GM23338 (cell line): ENCODE results near the gene SIDT1. TPM values are rescaled to one million over a fixed set of nuclear protein-coding genes. Genes with fewer than 3 reads are reported as not detected.

Experiments
- ATAC-seq: fragments of 200-7000 bp; cut with Tn5 transposase; 3 replicates; pipeline ENCODE4 v1.9.1; 2020
- DNase-seq: peaks from one replicate; pipeline ENCODE4 v3.0.0-alpha.2; 2015; ENCODE audit warnings: low spot score
- H2AFZ ChIP-seq: fragments of 200-600 bp; sonication (generic); 2 replicates; pipeline ENCODE4 v1.8.0; 2016; ENCODE audit warnings: antibody characterized with exemption, mild to moderate bottlenecking, moderate library complexity
- H3F3A ChIP-seq: fragments of 200-600 bp; sonication (generic); replicated peaks from 2 replicates; pipeline ENCODE4 v1.8.0; 2017; ENCODE audit warnings: antibody characterized with exemption, mixed run types, low read depth
- H3K27ac ChIP-seq: fragments of 200-600 bp; sonication (generic); 2 replicates; pipeline ENCODE4 v1.6.1; 2016; ENCODE audit warnings: low read depth
- H3K27me3 ChIP-seq: fragments of 200-600 bp; sonication (generic); 2 replicates; pipeline ENCODE4 v1.8.0; 2016; ENCODE audit warnings: mild to moderate bottlenecking, mixed run types, moderate library complexity; ENCODE audit not compliant: insufficient read depth
- H3K36me3 ChIP-seq: fragments of 200-600 bp; sonication (generic); 2 replicates; pipeline ENCODE4 v1.8.0; 2016; ENCODE audit warnings: mild to moderate bottlenecking; ENCODE audit not compliant: insufficient read depth
- H3K4me1 ChIP-seq: fragments of 200-600 bp; sonication (generic); 2 replicates; pipeline ENCODE4 v1.8.0; 2016; ENCODE audit warnings: mild to moderate bottlenecking, moderate library complexity; ENCODE audit not compliant: insufficient read depth
- H3K4me2 ChIP-seq: fragments of 200-600 bp; sonication (generic); 2 replicates; pipeline ENCODE4 v1.7.1; 2017; ENCODE audit warnings: mixed run types
- H3K4me3 ChIP-seq: fragments of 200-600 bp; sonication (generic); 2 replicates; pipeline ENCODE4 v1.6.1; 2016; ENCODE audit warnings: mixed run types
- H3K79me2 ChIP-seq: fragments of 200-600 bp; sonication (generic); replicated peaks from 2 replicates; pipeline ENCODE4 v1.8.0; 2017; ENCODE audit warnings: mild to moderate bottlenecking; ENCODE audit not compliant: insufficient read depth
- H3K9me2 ChIP-seq: fragments of 200-600 bp; sonication (generic); 2 replicates; pipeline ENCODE4 v1.8.0; 2017; ENCODE audit not compliant: insufficient read depth
- H4K20me1 ChIP-seq: fragments of 200-600 bp; sonication (generic); replicated peaks from 2 replicates; pipeline ENCODE4 v1.8.0; 2017; ENCODE audit warnings: mild to moderate bottlenecking; ENCODE audit not compliant: insufficient read depth
- H3K27ac Mint-ChIP-seq: 2 replicates; pipeline ENCODE4 v1.8.0; 2020; ENCODE audit warnings: inconsistent platforms, mild to moderate bottlenecking, moderate library complexity, mixed read lengths
- H3K27me3 Mint-ChIP-seq: 3 replicates; pipeline ENCODE4 v1.8.0; 2022; ENCODE audit warnings: low read depth, mild to moderate bottlenecking, moderate library complexity, mixed read lengths, inconsistent platforms; ENCODE audit not compliant: insufficient read depth, poor library complexity
- H3K36me3 Mint-ChIP-seq: 3 replicates; pipeline ENCODE4 v1.8.0; 2021; ENCODE audit warnings: low read depth, mild to moderate bottlenecking, inconsistent platforms, moderate library complexity, mixed read lengths
- H3K4me1 Mint-ChIP-seq: 3 replicates; pipeline ENCODE4 v1.8.0; 2020; ENCODE audit warnings: mild to moderate bottlenecking, inconsistent platforms, mixed read lengths
- H3K4me3 Mint-ChIP-seq: 3 replicates; pipeline ENCODE4 v1.8.0; 2021; ENCODE audit warnings: moderate library complexity, mild to moderate bottlenecking, inconsistent platforms, mixed read lengths
- H3K9me3 Mint-ChIP-seq: 3 replicates; pipeline ENCODE4 v1.8.0; 2020; ENCODE audit warnings: moderate library complexity, mild to moderate bottlenecking, inconsistent platforms, mixed read lengths
- CREB1 ChIP-seq: fragments of 250-450 bp; sonication (Bioruptor Pico); IDR thresholded peaks from 2 replicates; pipeline ENCODE4 v1.5.0; 2020; ENCODE audit warnings: low read depth, mild to moderate bottlenecking, moderate library complexity
- EZH2 ChIP-seq: fragments of 200-600 bp; sonication (generic); IDR thresholded peaks from one replicate; pipeline ENCODE4 v1.8.0; 2017; ENCODE audit warnings: antibody characterized with exemption, mild to moderate bottlenecking, low read depth; ENCODE audit not compliant: unreplicated experiment
- EZH2phosphoT487 ChIP-seq: fragments of 200-600 bp; sonication (generic); IDR thresholded peaks from one replicate; pipeline ENCODE4 v1.8.1; 2018; ENCODE audit warnings: antibody characterized with exemption; ENCODE audit not compliant: unreplicated experiment
- NANOG ChIP-seq: IDR thresholded peaks from 2 replicates; pipeline ENCODE4 v1.6.1; 2016; ENCODE audit warnings: antibody characterized with exemption, borderline replicate concordance
- POLR2AphosphoS5 ChIP-seq: IDR thresholded peaks from 2 replicates; pipeline ENCODE4 v1.6.1; 2016; ENCODE audit warnings: antibody characterized with exemption, low read depth
- STAT1 ChIP-seq: IDR thresholded peaks from one replicate; pipeline ENCODE4 v1.6.1; 2016; ENCODE audit warnings: antibody characterized with exemption; ENCODE audit not compliant: unreplicated experiment
- ZNF114 ChIP-seq: fragments of 250-450 bp; sonication (Bioruptor Pico); IDR thresholded peaks from 2 replicates; pipeline ENCODE4 v1.5.0; 2020; ENCODE audit warnings: mild to moderate bottlenecking, moderate library complexity
- polyA plus RNA-seq: library from polyadenylated mRNA; unstranded; fragments of >200 nt; fragmentation: Nextera tagmentation; extraction: Ambion mirVana; gene quantifications from 2 replicates; pipeline ENCODE4 v1.2.1, GENCODE V29; 2016
- total RNA-seq: library from RNA; depleted of rRNA; stranded (reverse); fragments of >200 nt; shearing (Covaris generic); gene quantifications from 2 replicates; pipeline ENCODE4 v1.2.3, GENCODE V29; 2014
- TF ChIP-seq, protein P1 (sequence below), 2 experiments: fragments of 200-600 bp in 1 of 2; sonication (generic) in 1 of 2; conservative IDR thresholded peaks; 2 replicates each; pipeline versions ENCODE4 v1.5.1 to v1.6.1; 2016 to 2017; ENCODE audit warnings: antibody characterized with exemption in 2 of 2, low read depth in 2 of 2, mild to moderate bottlenecking in 2 of 2, moderate library complexity in 1 of 2
- TF ChIP-seq, protein P2 (sequence below): fragments of 250-450 bp; sonication (Bioruptor Pico); IDR thresholded peaks from 2 replicates; pipeline ENCODE4 v1.5.0; 2020; ENCODE audit warnings: mild to moderate bottlenecking, moderate library complexity
- TF ChIP-seq, protein P3 (sequence below): IDR thresholded peaks from 2 replicates; pipeline ENCODE4 v1.6.1; 2016; ENCODE audit warnings: antibody characterized with exemption

SIDT1 gene
- total and polyA plus RNA-seq, 2 experiments from 2014 or later, result 0.10 TPM; not detected in 1

DNA sequence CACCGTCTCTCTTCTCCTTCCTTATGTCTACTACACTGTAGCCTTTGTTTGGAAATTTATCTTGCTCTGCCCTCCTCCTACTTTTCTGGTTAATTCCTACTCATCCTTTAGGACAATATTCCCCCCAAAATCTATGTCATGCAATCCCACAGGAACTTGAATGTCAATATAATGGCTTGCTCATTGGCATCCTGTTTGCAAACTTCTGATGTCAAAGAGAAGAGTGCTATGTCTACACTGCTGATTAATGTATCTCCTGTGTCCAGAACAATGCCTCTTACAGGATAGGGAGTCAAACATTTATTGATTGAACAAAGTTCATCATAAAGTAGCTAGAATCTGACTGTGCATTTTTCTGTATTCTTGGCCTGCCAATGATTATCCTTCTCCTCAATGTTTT lies 22.8 kb downstream of the SIDT1 start (continued):
- TF ChIP-seq, protein P1, sequence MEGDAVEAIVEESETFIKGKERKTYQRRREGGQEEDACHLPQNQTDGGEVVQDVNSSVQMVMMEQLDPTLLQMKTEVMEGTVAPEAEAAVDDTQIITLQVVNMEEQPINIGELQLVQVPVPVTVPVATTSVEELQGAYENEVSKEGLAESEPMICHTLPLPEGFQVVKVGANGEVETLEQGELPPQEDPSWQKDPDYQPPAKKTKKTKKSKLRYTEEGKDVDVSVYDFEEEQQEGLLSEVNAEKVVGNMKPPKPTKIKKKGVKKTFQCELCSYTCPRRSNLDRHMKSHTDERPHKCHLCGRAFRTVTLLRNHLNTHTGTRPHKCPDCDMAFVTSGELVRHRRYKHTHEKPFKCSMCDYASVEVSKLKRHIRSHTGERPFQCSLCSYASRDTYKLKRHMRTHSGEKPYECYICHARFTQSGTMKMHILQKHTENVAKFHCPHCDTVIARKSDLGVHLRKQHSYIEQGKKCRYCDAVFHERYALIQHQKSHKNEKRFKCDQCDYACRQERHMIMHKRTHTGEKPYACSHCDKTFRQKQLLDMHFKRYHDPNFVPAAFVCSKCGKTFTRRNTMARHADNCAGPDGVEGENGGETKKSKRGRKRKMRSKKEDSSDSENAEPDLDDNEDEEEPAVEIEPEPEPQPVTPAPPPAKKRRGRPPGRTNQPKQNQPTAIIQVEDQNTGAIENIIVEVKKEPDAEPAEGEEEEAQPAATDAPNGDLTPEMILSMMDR (conservative IDR thresholded peaks at IDR 0.05; ENCODE audit: low read depth in 2 of 2), result no peak

DNA sequence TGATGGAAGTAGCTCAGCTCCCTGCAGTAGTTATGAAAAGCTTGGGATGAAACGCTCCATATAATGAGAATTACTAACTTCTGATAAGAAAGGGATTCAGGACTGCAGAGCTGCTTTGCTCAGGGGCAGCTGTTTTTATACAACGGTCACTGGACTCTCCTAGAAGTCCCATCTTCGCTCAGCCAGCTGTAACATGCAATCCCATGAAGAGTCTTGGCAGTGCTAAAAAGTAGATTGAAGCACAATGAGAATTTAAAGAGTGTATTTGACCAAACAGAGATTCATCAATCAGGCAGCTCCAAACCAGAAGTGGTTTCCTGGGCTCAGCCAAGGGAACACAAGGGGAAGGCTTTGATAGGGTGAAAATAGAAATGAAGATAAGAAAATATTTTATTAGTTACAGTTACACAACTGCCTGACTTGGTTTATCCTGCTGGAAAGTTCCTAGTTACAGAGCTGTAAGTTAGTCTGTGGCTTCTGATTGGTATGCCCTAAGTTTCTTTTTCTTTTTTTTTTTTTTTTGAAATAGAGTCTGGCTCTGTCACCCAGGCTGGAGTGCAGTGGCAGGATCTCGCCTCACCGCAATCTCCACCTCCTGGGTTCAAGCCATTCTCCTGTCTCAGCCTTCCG lies 24.1 kb downstream of the SIDT1 start:
- H3K4me3 Mint-ChIP-seq, result no peak overlapping the region
- peaks cover 2% of the 10 kb centered on the region for H3K27me3 Mint-ChIP-seq
- Histone ChIP-seq H3K36me3 (no peaks in the 10 kb centered on the region), H3K4me1 (no peaks in the 10 kb centered on the region), H3F3A (no peaks in the 10 kb centered on the region), H4K20me1 (no peaks in the 10 kb centered on the region), H3K9me2 (no peaks in the 10 kb centered on the region), H2AFZ (0 out of 2 replicates have a peak overlapping the region, but pooled peaks have one; percentile 52), H3K27me3 (no peaks in the 10 kb centered on the region), H3K27ac (no peak overlapping the region), H3K4me3 (no peak overlapping the region), H3K79me2 (no peaks in the 10 kb centered on the region), H3K4me2 (no peak overlapping the region)
- no peaks in the 10 kb centered on the region for H3K36me3 Mint-ChIP-seq
- H3K9me3 Mint-ChIP-seq, result no peaks in the 10 kb centered on the region
- DNase-seq (no peak), ATAC-seq (no peak)
- H3K27ac Mint-ChIP-seq, result 0 out of 2 replicates have a peak overlapping the region, but pooled peaks have one; percentile 6
- H3K4me1 Mint-ChIP-seq, result no peaks in the 10 kb centered on the region
- TF ChIP-seq ZNF114, result no peak
- TF ChIP-seq EZH2phosphoT487, result no peak
- no peak for TF ChIP-seq NANOG
- TF ChIP-seq, protein P1 (conservative IDR thresholded peaks at IDR 0.05; ENCODE audit: low read depth in 2 of 2), result no peak
- TF ChIP-seq STAT1, result no peak
- TF ChIP-seq POLR2AphosphoS5, result no peak
- TF ChIP-seq, protein P2, sequence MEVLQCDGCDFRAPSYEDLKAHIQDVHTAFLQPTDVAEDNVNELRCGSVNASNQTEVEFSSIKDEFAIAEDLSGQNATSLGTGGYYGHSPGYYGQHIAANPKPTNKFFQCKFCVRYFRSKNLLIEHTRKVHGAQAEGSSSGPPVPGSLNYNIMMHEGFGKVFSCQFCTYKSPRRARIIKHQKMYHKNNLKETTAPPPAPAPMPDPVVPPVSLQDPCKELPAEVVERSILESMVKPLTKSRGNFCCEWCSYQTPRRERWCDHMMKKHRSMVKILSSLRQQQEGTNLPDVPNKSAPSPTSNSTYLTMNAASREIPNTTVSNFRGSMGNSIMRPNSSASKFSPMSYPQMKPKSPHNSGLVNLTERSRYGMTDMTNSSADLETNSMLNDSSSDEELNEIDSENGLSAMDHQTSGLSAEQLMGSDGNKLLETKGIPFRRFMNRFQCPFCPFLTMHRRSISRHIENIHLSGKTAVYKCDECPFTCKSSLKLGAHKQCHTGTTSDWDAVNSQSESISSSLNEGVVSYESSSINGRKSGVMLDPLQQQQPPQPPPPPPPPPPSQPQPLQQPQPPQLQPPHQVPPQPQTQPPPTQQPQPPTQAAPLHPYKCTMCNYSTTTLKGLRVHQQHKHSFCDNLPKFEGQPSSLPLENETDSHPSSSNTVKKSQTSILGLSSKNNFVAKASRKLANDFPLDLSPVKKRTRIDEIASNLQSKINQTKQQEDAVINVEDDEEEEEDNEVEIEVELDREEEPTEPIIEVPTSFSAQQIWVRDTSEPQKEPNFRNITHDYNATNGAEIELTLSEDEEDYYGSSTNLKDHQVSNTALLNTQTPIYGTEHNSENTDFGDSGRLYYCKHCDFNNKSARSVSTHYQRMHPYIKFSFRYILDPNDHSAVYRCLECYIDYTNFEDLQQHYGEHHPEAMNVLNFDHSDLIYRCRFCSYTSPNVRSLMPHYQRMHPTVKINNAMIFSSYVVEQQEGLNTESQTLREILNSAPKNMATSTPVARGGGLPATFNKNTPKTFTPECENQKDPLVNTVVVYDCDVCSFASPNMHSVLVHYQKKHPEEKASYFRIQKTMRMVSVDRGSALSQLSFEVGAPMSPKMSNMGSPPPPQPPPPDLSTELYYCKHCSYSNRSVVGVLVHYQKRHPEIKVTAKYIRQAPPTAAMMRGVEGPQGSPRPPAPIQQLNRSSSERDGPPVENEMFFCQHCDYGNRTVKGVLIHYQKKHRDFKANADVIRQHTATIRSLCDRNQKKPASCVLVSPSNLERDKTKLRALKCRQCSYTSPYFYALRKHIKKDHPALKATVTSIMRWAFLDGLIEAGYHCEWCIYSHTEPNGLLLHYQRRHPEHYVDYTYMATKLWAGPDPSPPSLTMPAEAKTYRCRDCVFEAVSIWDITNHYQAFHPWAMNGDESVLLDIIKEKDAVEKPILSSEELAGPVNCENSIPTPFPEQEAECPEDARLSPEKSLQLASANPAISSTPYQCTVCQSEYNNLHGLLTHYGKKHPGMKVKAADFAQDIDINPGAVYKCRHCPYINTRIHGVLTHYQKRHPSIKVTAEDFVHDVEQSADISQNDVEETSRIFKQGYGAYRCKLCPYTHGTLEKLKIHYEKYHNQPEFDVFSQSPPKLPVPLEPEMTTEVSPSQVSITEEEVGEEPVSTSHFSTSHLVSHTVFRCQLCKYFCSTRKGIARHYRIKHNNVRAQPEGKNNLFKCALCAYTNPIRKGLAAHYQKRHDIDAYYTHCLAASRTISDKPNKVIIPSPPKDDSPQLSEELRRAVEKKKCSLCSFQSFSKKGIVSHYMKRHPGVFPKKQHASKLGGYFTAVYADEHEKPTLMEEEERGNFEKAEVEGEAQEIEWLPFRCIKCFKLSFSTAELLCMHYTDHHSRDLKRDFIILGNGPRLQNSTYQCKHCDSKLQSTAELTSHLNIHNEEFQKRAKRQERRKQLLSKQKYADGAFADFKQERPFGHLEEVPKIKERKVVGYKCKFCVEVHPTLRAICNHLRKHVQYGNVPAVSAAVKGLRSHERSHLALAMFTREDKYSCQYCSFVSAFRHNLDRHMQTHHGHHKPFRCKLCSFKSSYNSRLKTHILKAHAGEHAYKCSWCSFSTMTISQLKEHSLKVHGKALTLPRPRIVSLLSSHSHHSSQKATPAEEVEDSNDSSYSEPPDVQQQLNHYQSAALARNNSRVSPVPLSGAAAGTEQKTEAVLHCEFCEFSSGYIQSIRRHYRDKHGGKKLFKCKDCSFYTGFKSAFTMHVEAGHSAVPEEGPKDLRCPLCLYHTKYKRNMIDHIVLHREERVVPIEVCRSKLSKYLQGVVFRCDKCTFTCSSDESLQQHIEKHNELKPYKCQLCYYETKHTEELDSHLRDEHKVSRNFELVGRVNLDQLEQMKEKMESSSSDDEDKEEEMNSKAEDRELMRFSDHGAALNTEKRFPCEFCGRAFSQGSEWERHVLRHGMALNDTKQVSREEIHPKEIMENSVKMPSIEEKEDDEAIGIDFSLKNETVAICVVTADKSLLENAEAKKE (CRISPR knock-in tag), result no peak
- no peak for TF ChIP-seq CREB1 (CRISPR knock-in tag)
- TF ChIP-seq, protein P3, sequence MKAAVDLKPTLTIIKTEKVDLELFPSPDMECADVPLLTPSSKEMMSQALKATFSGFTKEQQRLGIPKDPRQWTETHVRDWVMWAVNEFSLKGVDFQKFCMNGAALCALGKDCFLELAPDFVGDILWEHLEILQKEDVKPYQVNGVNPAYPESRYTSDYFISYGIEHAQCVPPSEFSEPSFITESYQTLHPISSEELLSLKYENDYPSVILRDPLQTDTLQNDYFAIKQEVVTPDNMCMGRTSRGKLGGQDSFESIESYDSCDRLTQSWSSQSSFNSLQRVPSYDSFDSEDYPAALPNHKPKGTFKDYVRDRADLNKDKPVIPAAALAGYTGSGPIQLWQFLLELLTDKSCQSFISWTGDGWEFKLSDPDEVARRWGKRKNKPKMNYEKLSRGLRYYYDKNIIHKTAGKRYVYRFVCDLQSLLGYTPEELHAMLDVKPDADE, result no peak
- TF ChIP-seq EZH2, result no peak
